GM19397 (cell line): Measurements from ENCODE around the gene MRLN.

ENCODE experiments used
- ATAC-seq: cut with Tn5 transposase; IDR thresholded peaks from one replicate; pipeline ENCODE4 v1.9.1; 2021; ENCODE audit warnings: mild to moderate bottlenecking, moderate library complexity; ENCODE audit not compliant: unreplicated experiment

Gene MRLN

DNA sequence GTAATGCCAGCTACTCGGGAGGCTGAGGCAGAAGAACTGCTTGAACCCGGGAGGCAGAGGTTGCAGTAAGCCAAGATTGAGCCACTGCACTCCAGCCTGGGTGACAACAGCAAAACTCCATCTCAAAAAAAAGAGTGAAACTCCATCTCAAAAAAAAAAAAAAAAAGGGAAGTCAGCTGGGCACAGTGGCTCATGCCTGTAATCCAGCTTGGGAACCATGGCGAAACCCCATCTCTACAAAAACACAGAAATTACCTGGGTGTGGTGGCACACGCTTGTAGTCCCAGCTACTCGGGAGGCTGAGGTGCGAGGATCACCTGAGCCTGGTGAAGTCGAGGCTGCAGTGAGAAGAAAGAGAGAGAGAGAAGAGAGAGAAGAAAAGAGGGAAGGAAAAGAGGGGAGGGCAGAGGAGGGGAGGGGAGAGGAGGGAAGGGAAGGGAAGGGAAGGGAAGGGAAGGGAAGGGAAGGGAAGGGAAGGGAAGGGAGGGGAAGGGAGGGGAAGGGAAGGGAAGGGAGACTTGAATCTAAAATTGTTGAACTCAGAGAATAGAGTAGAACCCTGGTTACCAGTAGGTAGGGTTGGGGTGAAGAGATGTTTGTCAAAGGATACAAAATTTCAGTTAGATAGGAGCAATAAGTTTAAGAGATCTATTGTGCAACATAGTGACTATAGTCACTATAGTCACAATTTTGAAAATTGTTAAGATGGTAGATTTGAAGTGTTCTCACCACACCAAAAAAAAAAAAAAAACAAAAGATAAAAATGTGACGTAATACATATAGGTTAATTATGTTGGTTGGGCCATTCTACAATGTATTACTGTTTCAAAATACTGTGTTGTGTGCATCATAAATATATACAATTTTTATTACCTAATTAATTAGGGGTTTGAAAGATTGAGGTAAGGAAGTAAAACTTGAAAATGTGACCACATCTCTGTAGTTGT, 46.1 kb downstream of the MRLN start:
- ATAC-seq = no peak

DNA sequence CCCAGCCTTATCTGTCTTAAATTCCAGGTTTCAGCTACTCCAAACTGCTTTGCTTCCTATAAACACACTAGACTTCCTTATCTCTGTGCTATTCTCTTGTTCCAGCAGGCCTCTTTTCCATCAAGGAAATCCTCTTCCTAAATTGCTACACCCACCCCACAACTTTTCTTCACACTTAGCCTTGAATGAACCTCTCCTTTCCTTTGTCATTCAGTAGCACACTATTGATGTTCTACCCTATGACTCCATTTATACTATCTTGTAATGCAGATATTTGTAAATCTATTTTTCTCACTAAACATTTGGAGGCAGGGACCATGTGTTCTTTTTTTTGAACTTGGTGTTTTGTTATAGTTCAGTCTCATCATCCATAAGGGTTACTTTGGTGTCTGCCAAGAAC, 47.3 kb downstream of the MRLN start:
- no peak for ATAC-seq

DNA sequence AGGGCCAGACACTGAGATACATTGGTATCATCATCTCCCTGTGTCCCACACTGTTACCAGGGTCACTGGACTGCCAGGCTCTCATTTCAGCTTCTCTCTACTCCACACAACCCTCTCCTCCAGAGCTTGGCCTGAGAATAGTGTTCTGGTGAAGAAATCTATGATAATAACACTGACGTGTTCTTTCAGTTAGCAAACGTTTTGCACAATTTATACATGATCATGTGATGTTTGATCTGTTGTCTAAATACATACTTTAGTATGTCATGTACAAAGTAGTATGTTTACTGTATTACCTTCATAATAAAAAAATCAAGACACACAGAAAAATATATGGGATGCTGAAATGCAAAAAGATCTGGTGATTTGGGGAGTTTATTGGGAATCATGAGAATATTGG, 48.6 kb downstream of the MRLN start:
- no peak for ATAC-seq

DNA sequence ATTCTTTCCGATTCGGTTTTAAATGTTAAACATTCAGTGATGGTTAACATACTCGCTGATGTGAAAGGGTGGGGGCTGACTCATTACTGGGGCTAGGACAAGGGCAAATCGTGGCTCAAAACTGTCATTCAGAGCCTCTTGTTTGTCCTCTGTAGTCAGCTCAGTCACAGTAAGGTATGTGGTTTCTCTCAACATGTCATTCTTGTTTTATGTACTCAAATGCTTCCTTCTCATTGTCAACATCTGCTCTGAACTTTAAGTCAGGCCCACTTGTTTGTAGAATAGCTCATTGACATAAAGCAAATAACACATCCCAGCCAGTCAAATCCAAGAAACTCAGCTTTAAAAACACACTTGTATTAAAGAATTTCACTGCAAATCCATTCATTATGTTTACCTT, 50.9 kb downstream of the MRLN start:
- ATAC-seq = no peak

GRCh38 chr10:59700709-59701108, 52.5 kb downstream of the MRLN start:
- ATAC-seq = no peak

GRCh38 chr10:59698326-59698725, 54.9 kb downstream of the MRLN start:
- no peak for ATAC-seq

GRCh38 chr10:59695637-59696036, 57.6 kb downstream of the MRLN start:
- ATAC-seq = no peak

- no peak for ATAC-seq
These were observed 58.3 kb downstream of the MRLN start for GRCh38 chr10:59694936-59695335.

GRCh38 chr10:59692113-59692512, 61.1 kb downstream of the MRLN start:
- no peak for ATAC-seq

DNA sequence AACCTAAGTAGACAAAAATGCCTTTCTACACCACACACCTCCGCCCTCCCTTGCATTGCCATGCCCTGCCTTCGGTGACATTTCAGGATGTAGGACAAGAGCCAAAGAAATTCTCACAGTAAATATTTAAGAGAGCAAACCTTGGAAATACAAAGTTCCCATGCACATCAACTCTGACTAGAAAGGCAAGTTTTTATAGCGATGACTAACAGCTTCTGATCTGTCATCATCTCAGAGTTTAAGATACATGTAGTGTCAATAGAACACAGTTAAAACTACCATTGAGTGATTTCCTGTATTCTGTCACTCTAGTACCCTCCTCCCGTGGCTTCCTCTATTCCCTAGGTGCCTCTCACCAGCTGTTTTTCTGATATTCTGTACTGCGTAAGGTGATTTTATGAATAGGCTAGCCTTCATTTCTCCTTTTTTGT, 64.3 kb downstream of the MRLN start:
- no peak for ATAC-seq

GRCh38 chr10:59687657-59688056, 65.6 kb downstream of the MRLN start:
- no peak for ATAC-seq
